NCI-H2227 (cell line): ENCODE data around the gene TAS2R19.
"Not testable (repeated sequence)": the region's sequence is repeated elsewhere in the genome, so short reads cannot be mapped to it uniquely, and the experiment has no call there.

ENCODE experiments used
- DNase-seq: peaks from one replicate; lab custom pipeline; 2025; ENCODE audit not compliant: unreplicated experiment; lab: John Stamatoyannopoulos, UW

The TAS2R19 gene, protein sequence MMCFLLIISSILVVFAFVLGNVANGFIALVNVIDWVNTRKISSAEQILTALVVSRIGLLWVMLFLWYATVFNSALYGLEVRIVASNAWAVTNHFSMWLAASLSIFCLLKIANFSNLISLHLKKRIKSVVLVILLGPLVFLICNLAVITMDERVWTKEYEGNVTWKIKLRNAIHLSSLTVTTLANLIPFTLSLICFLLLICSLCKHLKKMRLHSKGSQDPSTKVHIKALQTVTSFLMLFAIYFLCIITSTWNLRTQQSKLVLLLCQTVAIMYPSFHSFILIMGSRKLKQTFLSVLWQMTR

GRCh38 chr12:11022520-11022919 is at the start of gene TAS2R19:
TSS of gene TAS2R19 (minus strand) at chr12:11022620. CDS start at chr12:11022571, 49 bp downstream.
- DNase-seq = no peak

- DNase-seq = no peak
Observed at GRCh38 chr12:11071414-11071813, 49.0 kb upstream of the TAS2R19 start.

DNA sequence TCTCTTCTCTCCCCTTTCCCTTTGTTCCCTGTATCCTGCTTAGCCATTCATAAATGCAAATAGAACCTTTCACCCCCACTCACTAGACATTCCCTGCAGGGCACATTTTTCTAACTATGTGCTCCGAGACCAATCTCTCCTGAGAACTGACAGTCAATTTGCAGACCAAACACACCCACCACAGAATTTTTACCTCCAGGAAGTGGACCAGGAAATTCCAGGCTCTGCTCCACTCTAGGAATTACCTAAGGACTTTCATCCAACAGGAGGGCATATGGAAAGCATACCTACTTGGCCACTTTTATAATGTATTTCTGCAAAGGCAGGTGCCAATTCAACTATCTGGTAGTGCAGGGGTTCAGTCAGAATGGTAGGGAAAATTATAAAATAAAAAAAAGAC is 48.6 kb upstream of the TAS2R19 start:
- no peak for DNase-seq

DNA sequence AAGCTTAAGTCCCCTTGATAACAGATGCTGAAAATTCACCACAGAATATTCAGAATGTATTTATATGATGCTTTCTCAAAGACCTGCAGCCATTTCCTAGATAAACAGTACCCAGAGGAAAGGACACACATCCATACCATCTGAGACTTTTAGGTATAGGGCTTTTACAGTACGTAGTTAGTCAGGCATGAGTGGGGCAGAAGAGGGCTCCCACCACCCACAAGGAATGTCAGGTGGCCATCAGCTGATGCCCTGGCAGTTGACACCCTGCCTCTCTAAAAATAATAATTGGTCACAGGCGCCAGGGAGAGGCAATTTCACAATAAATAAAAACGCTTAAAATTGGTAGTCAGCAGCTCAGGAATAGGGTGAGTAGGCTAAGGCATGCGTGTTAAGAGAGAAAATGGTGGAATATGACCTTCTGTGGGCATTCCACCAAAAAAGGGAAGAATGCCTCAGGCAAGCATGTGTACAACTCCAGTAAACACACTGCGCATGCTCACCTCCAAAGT is 47.5 kb upstream of the TAS2R19 start:
- DNase-seq = no peak

- no peak for DNase-seq
Observed at GRCh38 chr12:11067514-11067913, 45.1 kb upstream of the TAS2R19 start.

GRCh38 chr12:11062194-11062593 is 39.8 kb upstream of the TAS2R19 start, which contains the start of gene TAS2R46:
TSS of gene TAS2R46 (minus strand) at chr12:11062294. CDS start at chr12:11062294, 0 bp downstream.
- not testable (repeated sequence) for DNase-seq

- DNase-seq = no peak
Observed at GRCh38 chr12:11059784-11060183, 37.4 kb upstream of the TAS2R19 start.

- DNase-seq = no peak
Observed at GRCh38 chr12:11059041-11059440, 36.6 kb upstream of the TAS2R19 start.

- no peak for DNase-seq
Observed at GRCh38 chr12:11055306-11055705, 32.9 kb upstream of the TAS2R19 start.

- DNase-seq = not testable (repeated sequence)
Observed at GRCh38 chr12:11049806-11050531, 27.5 kb upstream of the TAS2R19 start.

- DNase-seq = not testable (repeated sequence)
Observed at GRCh38 chr12:11041366-11041765, 18.9 kb upstream of the TAS2R19 start.

DNA sequence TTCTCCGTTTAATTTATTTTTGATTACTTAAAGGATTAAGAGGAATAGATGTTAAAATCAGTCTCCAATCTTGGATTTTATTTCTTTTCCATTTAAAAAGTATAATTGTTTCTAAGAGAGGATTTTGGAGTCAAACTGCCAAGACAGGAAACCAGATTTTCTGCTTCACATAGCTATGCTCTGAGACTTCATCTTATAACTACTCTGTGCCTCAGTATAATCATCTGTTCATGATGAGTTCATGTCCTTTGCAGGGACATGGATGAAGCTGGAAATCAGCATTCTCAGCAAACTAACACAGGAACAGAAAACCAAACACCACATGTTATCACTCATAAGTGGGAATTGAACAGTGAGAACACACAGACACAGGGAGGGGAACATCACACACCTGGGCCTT is 17.7 kb upstream of the TAS2R19 start:
- no peak for DNase-seq

DNA sequence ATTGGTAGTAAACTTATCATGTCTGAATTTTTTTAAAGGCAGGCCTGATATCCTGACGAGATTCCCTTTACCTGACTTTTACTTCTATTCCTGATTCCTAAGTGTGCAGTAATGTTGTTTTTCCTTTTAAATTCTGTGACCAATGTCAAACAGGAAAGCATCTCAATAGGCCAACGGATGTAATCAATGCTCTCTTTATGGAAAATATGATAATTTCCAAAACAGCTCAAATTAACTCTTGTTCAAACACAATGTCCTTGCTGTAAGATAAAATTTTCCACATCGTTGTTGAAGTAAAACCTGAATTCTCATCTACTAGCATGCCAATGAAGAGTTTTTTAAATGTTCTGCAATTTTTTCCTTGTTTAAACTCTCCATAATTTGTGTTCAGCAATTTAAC is 16.8 kb upstream of the TAS2R19 start:
- DNase-seq = no peak

DNA sequence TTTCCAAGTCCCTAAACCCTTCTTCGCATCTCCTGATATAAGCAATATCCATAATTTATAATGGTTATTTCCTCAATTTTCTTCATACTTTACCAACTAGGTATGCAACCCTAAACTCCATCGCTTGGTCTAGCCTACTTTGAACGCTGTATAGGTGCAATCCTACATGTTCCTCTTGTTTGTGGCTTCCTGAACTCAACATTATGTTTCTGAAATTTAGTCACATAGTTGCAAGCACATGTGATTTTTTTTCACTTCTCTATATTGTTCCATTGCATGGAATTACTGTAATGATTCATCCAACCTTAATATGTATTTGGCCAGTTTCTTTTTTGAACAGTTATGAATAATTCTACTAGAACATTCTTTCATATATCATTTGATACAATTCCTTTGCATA is 11.5 kb upstream of the TAS2R19 start:
- DNase-seq = not testable (repeated sequence)

GRCh38 chr12:11031307-11031706 is 8.9 kb upstream of the TAS2R19 start, which contains the start of gene TAS2R31:
TSS of gene TAS2R31 (minus strand) at chr12:11031407. CDS start at chr12:11031335, 72 bp downstream.
- DNase-seq = no peak

DNA sequence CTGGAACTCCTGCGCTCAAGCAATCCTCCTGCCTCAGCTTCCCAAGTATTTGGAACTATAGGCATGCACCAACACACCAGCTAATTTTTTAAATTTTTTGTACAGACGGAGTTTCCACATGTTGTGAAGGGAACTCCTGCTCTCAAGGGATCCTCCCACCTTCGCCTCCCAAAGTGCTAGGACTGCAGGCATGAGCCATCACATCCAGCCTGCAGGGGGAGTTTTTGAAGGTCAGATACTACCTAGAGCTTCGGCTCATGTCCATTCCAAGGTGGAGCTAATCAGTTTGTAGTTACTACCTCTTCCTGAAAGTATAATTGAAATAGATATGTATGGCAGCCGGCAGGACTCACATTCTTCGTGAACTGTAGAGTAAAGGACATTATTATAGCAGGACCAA is 3.7 kb upstream of the TAS2R19 start:
- no peak for DNase-seq

DNA sequence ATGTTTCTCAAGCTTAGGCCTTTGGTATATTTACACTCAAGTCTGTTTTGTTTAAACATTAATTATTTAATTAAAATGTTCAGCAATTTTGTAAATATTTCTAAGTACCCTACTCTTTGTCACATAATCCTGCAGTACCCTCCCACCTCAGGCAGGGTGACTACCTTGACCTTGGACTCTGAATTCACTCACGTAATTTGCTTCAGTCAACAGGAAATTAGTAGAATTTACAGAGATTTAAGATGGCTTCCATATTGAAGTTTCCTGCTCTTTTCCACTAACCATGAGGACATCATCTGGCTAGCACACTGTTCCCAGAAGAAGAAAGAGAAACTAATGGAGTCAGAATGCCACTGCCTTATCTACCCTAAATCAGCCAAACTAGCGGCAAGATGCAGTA is 967 bp upstream of the TAS2R19 start:
- DNase-seq = no peak

DNA sequence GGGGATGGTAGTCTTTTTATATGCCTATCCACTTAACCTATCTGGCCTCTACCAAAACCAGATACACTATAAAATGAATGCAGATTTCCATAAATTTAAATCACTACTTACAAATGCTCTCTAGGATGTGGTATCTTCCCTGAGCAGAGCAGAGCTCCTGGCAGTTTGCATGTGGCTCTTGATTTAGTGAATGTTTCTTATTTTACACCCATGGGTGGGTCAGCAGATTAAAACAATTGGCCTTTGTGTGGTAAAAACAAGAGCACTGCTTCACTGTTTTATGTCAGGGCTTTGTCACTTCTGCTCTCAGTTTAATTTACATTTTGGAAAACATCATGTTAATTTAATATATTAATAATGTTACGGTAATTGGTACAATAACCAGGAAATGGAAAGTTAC is 5.5 kb downstream of the TAS2R19 start:
- no peak for DNase-seq

DNA sequence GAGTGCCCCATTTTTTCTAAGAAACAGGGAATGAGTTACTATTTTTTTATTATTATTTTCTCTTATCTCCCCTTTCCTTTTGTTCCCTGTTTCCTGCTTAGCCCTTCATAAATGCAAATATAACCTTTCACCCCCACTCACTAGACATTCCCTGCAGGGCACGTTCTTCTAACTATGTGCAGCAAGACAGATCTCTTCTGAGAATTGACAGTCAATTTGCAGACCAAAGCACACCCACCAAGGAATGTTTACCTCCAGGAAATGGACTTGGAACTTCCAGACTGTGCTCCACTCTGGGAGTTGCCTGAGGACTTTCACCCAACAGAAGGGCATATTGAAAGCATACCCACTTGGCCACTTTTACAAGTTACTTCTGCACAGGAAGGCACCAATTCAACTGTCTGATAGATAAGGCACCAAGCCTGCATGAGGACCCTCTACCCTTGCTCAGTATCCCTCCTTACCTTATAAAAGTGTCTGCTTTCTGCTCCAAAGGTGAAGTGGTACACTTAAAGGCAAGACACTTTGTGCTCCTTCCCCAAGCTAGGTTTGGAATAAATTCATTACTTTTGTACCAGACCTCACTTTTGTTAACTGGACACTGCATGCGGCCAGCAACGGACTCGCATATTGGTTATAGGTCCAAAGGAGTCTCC is 6.5 kb downstream of the TAS2R19 start:
- no peak for DNase-seq

- DNase-seq = no peak
Observed at GRCh38 chr12:11014234-11014633, 8.2 kb downstream of the TAS2R19 start.

DNA sequence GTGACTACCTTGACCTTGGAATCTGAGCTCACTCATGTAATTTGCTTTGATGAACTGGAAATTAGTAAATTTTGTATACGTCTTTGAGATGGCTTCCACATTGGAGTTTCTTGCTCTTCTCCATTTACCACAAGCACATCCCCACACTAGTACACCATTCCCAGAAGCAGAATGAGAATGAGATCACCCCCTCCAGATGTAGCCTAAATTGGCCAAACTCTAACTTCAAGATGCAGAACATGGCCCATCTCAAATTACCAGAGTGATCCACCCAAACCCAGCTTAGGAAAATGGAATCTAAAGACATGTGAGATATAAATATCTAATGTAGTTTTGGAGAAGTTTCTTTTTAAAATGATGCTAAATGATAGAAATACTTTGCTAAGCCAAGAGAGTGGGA is 14.8 kb downstream of the TAS2R19 start:
- DNase-seq = no peak

- DNase-seq = no peak
Observed at GRCh38 chr12:10998204-10998603, 24.2 kb downstream of the TAS2R19 start, which contains the start of gene TAS2R20. TSS of gene TAS2R20 (minus strand) at chr12:10998304. CDS start at chr12:10997875, 429 bp downstream.
